H9 (cell line): Measurements from ENCODE around the gene MYDGF. TPM values are rescaled to one million over a fixed set of nuclear protein-coding genes. Genes with fewer than 3 reads are reported as not detected.

Experiments used
- DNase-seq: peaks from one replicate; pipeline ENCODE4 v3.0.0-alpha.2; 2017
- H2AFZ ChIP-seq: one replicate; pipeline ENCODE4 v1.6.1; 2013; ENCODE audit warnings: mild to moderate bottlenecking, low read length, control low read depth, moderate library complexity
- H2AK5ac ChIP-seq: 2 replicates; pipeline ENCODE4 v1.6.1; 2013; ENCODE audit warnings: low read length, control low read depth, mixed read lengths; ENCODE audit not compliant: insufficient read length
- H2BK120ac ChIP-seq: one replicate; pipeline ENCODE4 v1.6.1; 2013; ENCODE audit warnings: low read depth, mild to moderate bottlenecking, low read length, control low read depth, inconsistent platforms; ENCODE audit not compliant: poor library complexity, severe bottlenecking
- H2BK12ac ChIP-seq: 2 replicates; pipeline ENCODE4 v1.6.1; 2013; ENCODE audit warnings: low read length, control low read depth, mixed read lengths, low read depth; ENCODE audit not compliant: insufficient read length
- H2BK15ac ChIP-seq: 2 replicates; pipeline ENCODE4 v1.6.1; 2013; ENCODE audit warnings: low read depth, low read length, control low read depth
- H2BK20ac ChIP-seq: one replicate; pipeline ENCODE4 v1.6.1; 2013; ENCODE audit warnings: low read depth, mild to moderate bottlenecking, low read length, control low read depth, inconsistent platforms; ENCODE audit not compliant: poor library complexity, severe bottlenecking
- H2BK5ac ChIP-seq: 2 replicates; pipeline ENCODE4 v1.6.1; 2013; ENCODE audit warnings: low read length, control low read depth, mixed read lengths; ENCODE audit not compliant: insufficient read length
- H3K14ac ChIP-seq: 2 replicates; pipeline ENCODE4 v1.6.1; 2013; ENCODE audit warnings: low read length, control low read depth; ENCODE audit not compliant: insufficient read depth
- H3K18ac ChIP-seq: 2 replicates; pipeline ENCODE4 v1.6.1; 2013; ENCODE audit warnings: low read depth, mild to moderate bottlenecking, mixed read lengths, low read length, control low read depth; ENCODE audit not compliant: insufficient read length
- H3K23ac ChIP-seq: 2 replicates; pipeline ENCODE4 v1.6.1; 2013; ENCODE audit warnings: low read length, control low read depth, mixed read lengths, low read depth; ENCODE audit not compliant: insufficient read length
- H3K23me2 ChIP-seq: 2 replicates; pipeline ENCODE4 v1.6.1; 2013; ENCODE audit warnings: low read depth, mild to moderate bottlenecking, mixed read lengths, low read length, control low read depth; ENCODE audit not compliant: insufficient read length, poor library complexity, severe bottlenecking
- H3K27ac ChIP-seq: 2 replicates; pipeline ENCODE4 v1.5.1; 2013; ENCODE audit warnings: low read length, control low read depth, mixed read lengths, low read depth; ENCODE audit not compliant: insufficient read length
- H3K27me3 ChIP-seq: 2 replicates; pipeline ENCODE4 v1.6.1; 2013; ENCODE audit warnings: low read length, control low read depth, inconsistent platforms; ENCODE audit not compliant: insufficient read depth
- H3K4ac ChIP-seq: 2 replicates; pipeline ENCODE4 v1.6.1; 2013; ENCODE audit warnings: low read depth, mild to moderate bottlenecking, control low read depth, inconsistent platforms, low read length, moderate library complexity
- H3K4me1 ChIP-seq: 2 replicates; pipeline ENCODE4 v1.6.1; 2013; ENCODE audit warnings: low read length, control low read depth, inconsistent platforms; ENCODE audit not compliant: insufficient read depth
- H3K4me2 ChIP-seq: 2 replicates; pipeline ENCODE4 v1.6.1; 2013; ENCODE audit warnings: low read length, control low read depth, mixed read lengths; ENCODE audit not compliant: insufficient read length, insufficient read depth
- H3K56ac ChIP-seq: 2 replicates; pipeline ENCODE4 v1.6.1; 2013; ENCODE audit warnings: low read depth, mild to moderate bottlenecking, mixed read lengths, low read length, control low read depth; ENCODE audit not compliant: insufficient read length
- H3K79me1 ChIP-seq: 2 replicates; pipeline ENCODE4 v1.6.1; 2013; ENCODE audit warnings: low read depth, mild to moderate bottlenecking, moderate library complexity, low read length, control low read depth, inconsistent platforms; ENCODE audit not compliant: insufficient read depth, poor library complexity, severe bottlenecking
- H3K79me2 ChIP-seq: 2 replicates; pipeline ENCODE4 v1.6.1; 2013; ENCODE audit warnings: low read length, control low read depth, inconsistent platforms; ENCODE audit not compliant: insufficient read depth
- H3K9ac ChIP-seq: 2 replicates; pipeline ENCODE4 v1.6.1; 2013; ENCODE audit warnings: low read length, control low read depth, mixed read lengths; ENCODE audit not compliant: insufficient read length; ENCODE audit errors: extremely low read depth
- H3K9me3 ChIP-seq: one replicate; pipeline ENCODE4 v1.6.1; 2013; ENCODE audit warnings: low read depth, low read length, inconsistent platforms; ENCODE audit not compliant: control insufficient read depth
- H3T11ph ChIP-seq: one replicate; pipeline ENCODE4 v1.6.1; 2013; ENCODE audit warnings: mild to moderate bottlenecking, low read length, control low read depth, inconsistent platforms
- H4K20me1 ChIP-seq: one replicate; pipeline ENCODE4 v1.6.1; 2013; ENCODE audit not compliant: control insufficient read depth, insufficient read length, insufficient read depth
- H4K5ac ChIP-seq: 2 replicates; pipeline ENCODE4 v1.6.1; 2013; ENCODE audit warnings: low read depth, mild to moderate bottlenecking, mixed read lengths, low read length, control low read depth; ENCODE audit not compliant: insufficient read length
- H4K8ac ChIP-seq: replicated peaks from 2 replicates; pipeline ENCODE4 v1.6.1; 2013; ENCODE audit warnings: low read length, control low read depth, mixed read lengths, low read depth; ENCODE audit not compliant: insufficient read length
- H4K91ac ChIP-seq: 2 replicates; pipeline ENCODE4 v1.6.1; 2013; ENCODE audit warnings: low read depth, mild to moderate bottlenecking, moderate library complexity, mixed read lengths, low read length, control low read depth; ENCODE audit not compliant: insufficient read length
- H3K27ac Mint-ChIP-seq, 3 experiments: 2 replicates in 2 of 3; 3 replicates in 1 of 3; pipeline ENCODE4 v1.8.0; 2020 to 2021; ENCODE audit warnings: mixed read lengths in 3 of 3, mild to moderate bottlenecking in 1 of 3, moderate library complexity in 1 of 3
- H3K27me3 Mint-ChIP-seq: 2 replicates; pipeline ENCODE4 v1.8.0; 2021; ENCODE audit warnings: low read depth, mild to moderate bottlenecking, moderate library complexity, mixed read lengths
- H3K36me3 Mint-ChIP-seq, 3 experiments: 2 replicates in 2 of 3; 3 replicates in 1 of 3; pipeline ENCODE4 v1.8.0; 2020 to 2021; ENCODE audit warnings: low read depth in 3 of 3, mixed read lengths in 3 of 3; ENCODE audit not compliant: insufficient read depth in 1 of 3
- H3K4me1 Mint-ChIP-seq, 2 experiments: 2 replicates each; pipeline ENCODE4 v1.8.0; 2020; ENCODE audit warnings: mixed read lengths in 2 of 2
- H3K4me3 Mint-ChIP-seq, 2 experiments: 2 replicates in 1 of 2; 3 replicates in 1 of 2; pipeline ENCODE4 v1.8.0; 2020 to 2021; ENCODE audit warnings: mild to moderate bottlenecking in 2 of 2, mixed read lengths in 2 of 2, moderate library complexity in 1 of 2
- H3K9me3 Mint-ChIP-seq, 2 experiments: 2 replicates in 1 of 2; 3 replicates in 1 of 2; pipeline ENCODE4 v1.8.0; 2020; ENCODE audit warnings: mild to moderate bottlenecking in 2 of 2, mixed read lengths in 2 of 2, moderate library complexity in 1 of 2
- WGBS: extraction: QIAGEN DNeasy Blood & Tissue Kit; methylation state at CpG from one replicate; pipeline ENCODE4 v1.1.7; 2013; ENCODE audit warnings: missing lambda C conversion rate, low lambda C conversion rate, mixed read lengths; ENCODE audit not compliant: insufficient read length; ENCODE audit errors: extremely low coverage; 5-methylcytosine and 5-hydroxymethylcytosine counted together
- total RNA-seq: library from RNA; stranded (reverse); gene quantifications from 2 replicates; pipeline ENCODE4 v1.2.1, GENCODE V29; 2021
- TF ChIP-seq, protein P1 (sequence below): fragments of 200-600 bp; sonication (generic); conservative IDR thresholded peaks from 3 replicates; pipeline ENCODE4 v1.8.0; 2021; ENCODE audit warnings: antibody characterized with exemption, mild to moderate bottlenecking

The MYDGF gene
- total RNA-seq, 1 experiment from 2014 or later: 43.4 TPM

DNA sequence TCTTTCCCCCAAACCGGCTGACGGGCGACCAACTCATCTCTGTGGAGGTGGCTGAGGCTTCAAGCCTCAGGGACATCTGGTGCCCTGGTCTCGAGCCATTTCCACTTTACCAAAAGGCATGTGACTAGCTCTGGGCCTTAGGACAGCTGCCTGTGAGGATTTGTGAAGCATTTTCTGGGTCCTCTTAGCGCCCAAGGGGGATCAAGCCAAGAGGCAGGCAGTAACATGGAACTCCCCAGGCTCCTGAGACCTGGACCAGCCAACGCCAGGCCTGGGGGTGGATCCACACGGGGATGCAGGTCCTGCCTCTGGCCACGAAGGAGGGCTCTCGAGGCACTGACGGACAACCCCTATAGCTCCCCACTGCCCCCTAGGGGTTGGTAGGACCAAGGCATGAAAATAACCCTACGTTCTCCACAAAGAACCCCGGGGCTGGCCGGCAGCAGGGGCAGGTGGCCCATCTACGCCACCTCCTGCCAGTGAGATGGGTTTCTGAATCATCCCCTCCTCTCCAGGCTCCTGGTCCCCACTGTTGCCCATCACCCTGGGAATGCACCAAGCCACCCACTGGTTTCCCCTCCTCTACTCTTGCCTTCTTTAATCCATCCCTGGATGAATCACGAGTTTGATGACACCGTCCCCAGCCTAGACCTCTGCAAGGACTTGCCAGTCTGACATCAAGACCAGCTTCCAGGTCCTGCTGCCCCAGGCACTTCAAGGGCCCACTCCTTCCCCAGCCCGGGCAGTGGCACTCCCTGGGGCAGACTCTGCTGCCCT, 7.0 kb upstream of the MYDGF start:
- Histone ChIP-seq H3K23me2 (no peaks in the 10 kb centered on the region), H3K27me3 (no peaks in the 10 kb centered on the region), H3K4me2 (no peak overlapping the region), H3K18ac (no peak overlapping the region), H3K4ac (no peak overlapping the region), H2BK120ac (no peak overlapping the region), H2AFZ (no peak overlapping the region), H3T11ph (no peak overlapping the region), H3K79me2 (no peaks in the 10 kb centered on the region), H4K91ac (no peak overlapping the region), H4K5ac (no peak overlapping the region), H3K56ac (no peak overlapping the region), H4K20me1 (no peaks in the 10 kb centered on the region), H3K14ac (no peak overlapping the region), H3K4me1 (peaks cover 3% of the 10 kb centered on the region; the same call in 1 of the 2 replicates), H3K9me3 (no peaks in the 10 kb centered on the region), H4K8ac (no peak overlapping the region), H3K79me1 (no peaks in the 10 kb centered on the region), H3K9ac (no peak overlapping the region), H2BK20ac (no peak overlapping the region), H2BK12ac (no peak overlapping the region), H3K27ac (no peak overlapping the region), H2BK15ac (no peak overlapping the region), H3K23ac (no peak overlapping the region), H2BK5ac (no peak overlapping the region), H2AK5ac (no peak overlapping the region)
- Mint-ChIP-seq H3K36me3 (peaks cover 5 to 20% (median 6%) of the 10 kb centered on the region in 3 experiments; a peak in 5 of 7 replicates), H3K9me3 (no peaks in the 10 kb centered on the region), H3K4me1 (peaks cover 5 to 22% of the 10 kb centered on the region in 2 experiments), H3K4me3 (peak overlapping the region in 1 of 2 experiments; percentile 32; a peak in 2 of 5 replicates), H3K27me3 (no peaks in the 10 kb centered on the region), H3K27ac (peak overlapping the region in 2 of 3 experiments; percentile 12 to 93; a peak in 2 of 7 replicates)
- WGBS: no CpG with 5 or more reads among the region's 17 CpGs
- DNase-seq: peak; percentile 90
- TF ChIP-seq, protein P1, sequence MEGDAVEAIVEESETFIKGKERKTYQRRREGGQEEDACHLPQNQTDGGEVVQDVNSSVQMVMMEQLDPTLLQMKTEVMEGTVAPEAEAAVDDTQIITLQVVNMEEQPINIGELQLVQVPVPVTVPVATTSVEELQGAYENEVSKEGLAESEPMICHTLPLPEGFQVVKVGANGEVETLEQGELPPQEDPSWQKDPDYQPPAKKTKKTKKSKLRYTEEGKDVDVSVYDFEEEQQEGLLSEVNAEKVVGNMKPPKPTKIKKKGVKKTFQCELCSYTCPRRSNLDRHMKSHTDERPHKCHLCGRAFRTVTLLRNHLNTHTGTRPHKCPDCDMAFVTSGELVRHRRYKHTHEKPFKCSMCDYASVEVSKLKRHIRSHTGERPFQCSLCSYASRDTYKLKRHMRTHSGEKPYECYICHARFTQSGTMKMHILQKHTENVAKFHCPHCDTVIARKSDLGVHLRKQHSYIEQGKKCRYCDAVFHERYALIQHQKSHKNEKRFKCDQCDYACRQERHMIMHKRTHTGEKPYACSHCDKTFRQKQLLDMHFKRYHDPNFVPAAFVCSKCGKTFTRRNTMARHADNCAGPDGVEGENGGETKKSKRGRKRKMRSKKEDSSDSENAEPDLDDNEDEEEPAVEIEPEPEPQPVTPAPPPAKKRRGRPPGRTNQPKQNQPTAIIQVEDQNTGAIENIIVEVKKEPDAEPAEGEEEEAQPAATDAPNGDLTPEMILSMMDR: peak; percentile 89
